ENCODE data around the gene SAA2. TPM values are rescaled to one million over a fixed set of nuclear protein-coding genes. Genes with fewer than 3 reads are reported as not detected.
"Not testable (repeated sequence)": the region's sequence is repeated elsewhere in the genome, so short reads cannot be mapped to it uniquely, and the experiment has no call there.

Gene SAA2
- total RNA-seq, 1 donor from 2014 or later = not detected

DNA sequence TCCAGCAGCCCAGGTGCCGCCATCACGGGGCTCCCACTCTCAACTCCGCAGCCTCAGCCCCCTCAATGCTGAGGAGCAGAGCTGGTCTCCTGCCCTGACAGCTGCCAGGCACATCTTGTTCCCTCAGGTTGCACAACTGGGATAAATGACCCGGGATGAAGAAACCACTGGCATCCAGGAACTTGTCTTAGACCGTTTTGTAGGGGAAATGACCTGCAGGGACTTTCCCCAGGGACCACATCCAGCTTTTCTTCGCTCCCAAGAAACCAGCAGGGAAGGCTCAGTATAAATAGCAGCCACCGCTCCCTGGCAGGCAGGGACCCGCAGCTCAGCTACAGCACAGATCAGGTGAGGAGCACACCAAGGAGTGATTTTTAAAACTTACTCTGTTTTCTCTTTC, 17.5 kb upstream of the SAA2 start, which contains the start of gene SAA1:
TSS of gene SAA1 (plus strand) at position 316 of the 400 bp plus-strand sequence. CDS start 624 bp downstream, outside the sequence.
- H3K27ac Mint-ChIP-seq = no peak within 1 kb of the TSS
- H3K27me3 Mint-ChIP-seq = peaks cover 13% of the 10 kb centered on the region
- H3K4me1 Mint-ChIP-seq (ENCODE audit: unreplicated experiment) = no peaks in the 10 kb centered on the region
- H3K4me3 Mint-ChIP-seq = no peak within 1 kb of the TSS
- H3K9me3 Mint-ChIP-seq = no peaks in the 10 kb centered on the region
- no peak for DNase-seq (ENCODE audit: extremely low spot score, unreplicated experiment)
- TF ChIP-seq, protein P1, sequence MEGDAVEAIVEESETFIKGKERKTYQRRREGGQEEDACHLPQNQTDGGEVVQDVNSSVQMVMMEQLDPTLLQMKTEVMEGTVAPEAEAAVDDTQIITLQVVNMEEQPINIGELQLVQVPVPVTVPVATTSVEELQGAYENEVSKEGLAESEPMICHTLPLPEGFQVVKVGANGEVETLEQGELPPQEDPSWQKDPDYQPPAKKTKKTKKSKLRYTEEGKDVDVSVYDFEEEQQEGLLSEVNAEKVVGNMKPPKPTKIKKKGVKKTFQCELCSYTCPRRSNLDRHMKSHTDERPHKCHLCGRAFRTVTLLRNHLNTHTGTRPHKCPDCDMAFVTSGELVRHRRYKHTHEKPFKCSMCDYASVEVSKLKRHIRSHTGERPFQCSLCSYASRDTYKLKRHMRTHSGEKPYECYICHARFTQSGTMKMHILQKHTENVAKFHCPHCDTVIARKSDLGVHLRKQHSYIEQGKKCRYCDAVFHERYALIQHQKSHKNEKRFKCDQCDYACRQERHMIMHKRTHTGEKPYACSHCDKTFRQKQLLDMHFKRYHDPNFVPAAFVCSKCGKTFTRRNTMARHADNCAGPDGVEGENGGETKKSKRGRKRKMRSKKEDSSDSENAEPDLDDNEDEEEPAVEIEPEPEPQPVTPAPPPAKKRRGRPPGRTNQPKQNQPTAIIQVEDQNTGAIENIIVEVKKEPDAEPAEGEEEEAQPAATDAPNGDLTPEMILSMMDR (conservative IDR thresholded peaks at IDR 0.05) = no peak
- no peaks in the 10 kb centered on the region for H3K36me3 Mint-ChIP-seq

DNA sequence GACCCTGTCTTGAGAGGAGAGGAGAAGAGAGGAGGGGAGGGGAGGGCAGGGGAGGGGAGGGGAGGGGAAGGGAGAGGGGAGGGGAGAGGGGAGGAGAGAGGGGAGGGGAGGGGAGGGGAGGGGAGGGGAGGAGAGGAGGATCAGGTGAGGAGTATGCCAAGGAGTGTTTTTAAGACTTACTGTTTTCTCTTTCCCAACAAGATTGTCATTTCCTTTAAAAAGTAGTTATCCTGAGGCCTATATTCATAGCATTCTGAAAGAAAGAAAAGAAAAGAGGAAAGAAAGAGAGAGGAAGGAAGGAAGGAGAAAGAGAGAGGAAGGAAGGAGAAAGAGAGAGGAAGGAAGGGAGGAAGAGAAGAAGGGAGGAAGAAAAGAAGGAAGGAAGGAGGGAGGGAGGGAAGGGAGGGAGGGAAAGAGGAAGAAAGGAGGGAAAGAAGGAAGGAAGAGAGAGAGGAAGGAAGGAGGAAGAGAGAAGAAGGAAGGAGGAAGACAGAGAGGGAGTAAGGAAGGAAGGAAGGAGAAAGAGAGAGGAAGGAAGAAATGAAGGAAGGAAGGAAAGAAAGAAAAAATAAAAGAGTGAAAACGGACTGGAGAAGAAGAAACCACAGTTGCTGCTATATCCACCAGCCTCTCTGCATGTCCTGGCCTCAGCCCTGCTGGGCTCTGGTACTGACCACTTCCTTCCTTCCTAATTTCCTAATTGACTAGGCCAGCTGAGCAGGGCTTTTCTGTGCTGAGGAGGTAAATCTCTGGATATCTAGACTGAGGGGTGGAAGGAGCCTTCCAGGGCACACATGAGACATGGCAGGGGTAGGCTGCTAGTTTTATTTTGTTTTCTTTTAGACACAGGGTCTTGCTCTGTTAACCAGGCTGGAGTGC, 16.4 kb upstream of the SAA2 start:
- Mint-ChIP-seq H3K27me3 (peaks cover 13% of the 10 kb centered on the region), H3K36me3 (no peaks in the 10 kb centered on the region), H3K9me3 (no peaks in the 10 kb centered on the region), H3K27ac (no peak overlapping the region), H3K4me3 (no peak overlapping the region), H3K4me1 (ENCODE audit: unreplicated experiment) (no peaks in the 10 kb centered on the region)
- TF ChIP-seq, protein P1 (conservative IDR thresholded peaks at IDR 0.05) = no peak
- no peak for DNase-seq (ENCODE audit: extremely low spot score, unreplicated experiment)

DNA sequence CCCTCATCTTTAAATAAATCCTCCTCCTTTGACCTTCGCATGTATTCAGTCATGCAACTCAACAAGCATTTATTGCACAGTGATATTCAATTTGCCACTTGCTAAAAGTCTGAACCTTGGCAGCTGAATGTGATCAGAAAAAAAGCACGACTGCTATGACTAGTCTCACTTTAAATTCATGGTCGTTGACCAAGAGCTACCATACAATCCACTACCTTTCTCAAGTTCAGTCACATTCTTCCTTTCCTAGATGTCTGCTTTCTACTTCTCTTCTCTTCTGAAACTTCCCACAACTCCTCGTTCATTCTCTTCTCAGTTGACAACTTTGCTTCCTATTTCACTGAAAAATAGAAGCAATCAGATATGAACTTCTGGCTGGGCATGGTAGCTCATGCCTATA, 15.6 kb upstream of the SAA2 start:
- no peaks in the 10 kb centered on the region for H3K4me1 Mint-ChIP-seq (ENCODE audit: unreplicated experiment)
- no peak overlapping the region for H3K4me3 Mint-ChIP-seq
- no peaks in the 10 kb centered on the region for H3K36me3 Mint-ChIP-seq

DNA sequence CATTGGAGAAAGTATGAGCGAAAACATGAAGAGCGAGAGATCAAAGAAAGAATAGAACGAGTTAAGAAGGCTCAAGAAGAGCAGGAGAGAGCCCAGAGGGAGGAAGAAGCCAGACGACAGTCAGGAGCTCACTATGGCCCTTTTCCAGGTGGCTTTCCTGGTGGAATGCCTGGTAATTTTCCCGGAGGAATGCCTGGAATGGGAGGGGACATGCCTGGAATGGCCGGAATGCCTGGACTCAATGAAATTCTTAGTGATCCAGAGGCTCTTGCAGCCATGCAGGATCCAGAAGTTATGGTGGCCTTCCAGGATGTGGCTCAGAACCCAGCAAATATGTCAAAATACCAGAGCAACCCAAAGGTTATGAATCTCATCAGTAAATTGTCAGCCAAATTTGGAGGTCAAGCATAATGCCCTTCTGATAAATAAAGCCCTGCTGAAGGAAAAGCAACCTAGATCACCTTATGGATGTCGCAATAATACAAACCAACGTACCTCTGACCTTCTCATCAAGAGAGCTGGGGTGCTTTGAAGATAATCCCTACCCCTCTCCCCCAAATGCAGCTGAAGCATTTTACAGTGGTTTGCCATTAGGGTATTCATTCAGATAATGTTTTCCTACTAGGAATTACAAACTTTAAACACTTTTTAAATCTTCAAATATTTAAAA, 14.3 kb upstream of the SAA2 start:
- H3K27me3 Mint-ChIP-seq = peaks cover 13% of the 10 kb centered on the region
- not testable (repeated sequence) for H3K9me3 Mint-ChIP-seq; H3K4me1 Mint-ChIP-seq (ENCODE audit: unreplicated experiment); H3K27ac Mint-ChIP-seq; DNase-seq (ENCODE audit: extremely low spot score, unreplicated experiment); H3K36me3 Mint-ChIP-seq; H3K4me3 Mint-ChIP-seq

More for the DNA sequence above, 15.6 kb upstream of the SAA2 start:
- Mint-ChIP-seq H3K27me3 (peaks cover 13% of the 10 kb centered on the region), H3K27ac (no peak overlapping the region), H3K9me3 (no peaks in the 10 kb centered on the region)
- TF ChIP-seq, protein P1 (conservative IDR thresholded peaks at IDR 0.05) = no peak
- DNase-seq (ENCODE audit: extremely low spot score, unreplicated experiment) = no peak

DNA sequence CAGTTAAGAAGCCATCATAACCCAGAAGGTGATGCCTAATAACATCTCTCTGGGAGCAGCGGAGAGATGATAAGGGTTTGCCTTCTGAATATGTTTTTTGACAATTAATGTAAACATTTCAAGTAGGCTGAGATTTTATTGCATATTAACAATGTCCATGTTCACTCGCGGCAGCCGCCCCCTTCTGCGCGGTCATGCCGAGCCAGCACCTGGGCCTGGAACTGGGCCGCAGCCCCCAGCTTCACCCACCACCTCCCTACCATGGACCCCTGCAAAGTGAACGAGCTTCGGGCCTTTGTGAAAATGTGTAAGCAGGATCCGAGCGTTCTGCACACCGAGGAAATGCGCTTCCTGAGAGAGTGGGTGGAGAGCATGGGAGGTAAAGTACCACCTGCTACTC, 13.3 kb upstream of the SAA2 start:
- Mint-ChIP-seq H3K27ac (no peak overlapping the region), H3K9me3 (no peaks in the 10 kb centered on the region), H3K4me3 (no peak overlapping the region), H3K27me3 (peaks cover 14% of the 10 kb centered on the region), H3K4me1 (ENCODE audit: unreplicated experiment) (no peaks in the 10 kb centered on the region), H3K36me3 (no peaks in the 10 kb centered on the region)
- DNase-seq (ENCODE audit: extremely low spot score, unreplicated experiment) = no peak
- TF ChIP-seq, protein P1 (conservative IDR thresholded peaks at IDR 0.05) = no peak

DNA sequence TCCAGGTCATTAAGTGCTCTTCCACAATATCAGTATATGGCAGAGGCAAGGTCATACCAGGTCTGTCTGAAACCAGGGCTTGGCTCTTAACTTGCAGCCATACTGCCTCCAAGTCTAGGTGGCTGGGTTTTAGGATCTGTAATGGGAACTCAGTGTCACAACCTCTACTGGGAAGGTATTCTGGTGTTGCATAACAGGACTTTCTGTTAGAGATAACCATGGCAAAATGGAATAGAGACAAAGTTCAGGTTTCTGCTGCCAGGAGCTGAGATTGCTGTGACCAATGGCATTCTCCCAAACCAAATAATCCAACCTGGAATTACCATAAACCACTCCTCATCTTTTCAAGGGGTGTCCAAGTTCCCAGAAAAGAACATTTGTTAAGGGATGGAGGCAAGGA, 10.8 kb upstream of the SAA2 start:
- DNase-seq (ENCODE audit: extremely low spot score, unreplicated experiment) = no peak
- TF ChIP-seq, protein P1 (conservative IDR thresholded peaks at IDR 0.05) = no peak
- Mint-ChIP-seq H3K9me3 (no peaks in the 10 kb centered on the region), H3K4me1 (ENCODE audit: unreplicated experiment) (no peaks in the 10 kb centered on the region), H3K27me3 (peaks cover 8% of the 10 kb centered on the region), H3K36me3 (no peaks in the 10 kb centered on the region), H3K27ac (no peak overlapping the region), H3K4me3 (no peak overlapping the region)
